Mesendoderm (in vitro differentiated cells): ENCODE results near the gene SLC2A2.
A peak's percentile ranks its signal among the peaks of the same experiment; 100 is the strongest.

Experiments used
- DNase-seq: peaks from one replicate; pipeline ENCODE4 v3.0.0; 2013
- H2AK5ac ChIP-seq: 2 replicates; pipeline ENCODE4 v1.6.1; 2013; ENCODE audit warnings: low read length, inconsistent platforms
- H2BK120ac ChIP-seq: 2 replicates; pipeline ENCODE4 v1.6.1; 2013; ENCODE audit warnings: low read depth, mild to moderate bottlenecking, low read length, moderate library complexity, mixed read lengths
- H2BK15ac ChIP-seq: replicated peaks from 2 replicates; pipeline ENCODE4 v1.6.1; 2013; ENCODE audit warnings: low read depth, mild to moderate bottlenecking, moderate library complexity
- H2BK5ac ChIP-seq: 2 replicates; pipeline ENCODE4 v1.6.1; 2013; ENCODE audit warnings: low read length, inconsistent platforms
- H3K18ac ChIP-seq: 2 replicates; pipeline ENCODE4 v1.6.1; 2013; ENCODE audit warnings: mild to moderate bottlenecking, low read length, mixed read lengths
- H3K23ac ChIP-seq: one replicate; pipeline ENCODE4 v1.6.1; 2013; ENCODE audit warnings: low read length
- H3K27ac ChIP-seq: 2 replicates; pipeline ENCODE4 v1.5.1; 2013; ENCODE audit warnings: low read depth, mild to moderate bottlenecking, inconsistent platforms, low read length, moderate library complexity
- H3K27me3 ChIP-seq: 2 replicates; pipeline ENCODE4 v1.6.1; 2013; ENCODE audit warnings: low read length, control low read depth, mild to moderate bottlenecking, inconsistent platforms; ENCODE audit not compliant: insufficient read depth, poor library complexity
- H3K36me3 ChIP-seq: 2 replicates; pipeline ENCODE4 v1.6.1; 2013; ENCODE audit warnings: low read length, inconsistent platforms; ENCODE audit not compliant: control insufficient read depth, insufficient read depth
- H3K4ac ChIP-seq: one replicate; pipeline ENCODE4 v1.6.1; 2013; ENCODE audit warnings: low read depth, mild to moderate bottlenecking, low read length, moderate library complexity
- H3K4me1 ChIP-seq: 2 replicates; pipeline ENCODE4 v1.6.1; 2013; ENCODE audit warnings: low read depth, low read length, inconsistent platforms; ENCODE audit not compliant: control insufficient read depth
- H3K4me2 ChIP-seq: 2 replicates; pipeline ENCODE4 v1.6.1; 2013; ENCODE audit warnings: low read length
- H3K4me3 ChIP-seq: 2 replicates; pipeline ENCODE4 v1.5.1; 2013; ENCODE audit warnings: mild to moderate bottlenecking, low read length
- H3K56ac ChIP-seq: one replicate; pipeline ENCODE4 v1.6.1; 2013; ENCODE audit warnings: low read length
- H3K79me1 ChIP-seq: 2 replicates; pipeline ENCODE4 v1.6.1; 2013; ENCODE audit warnings: low read length, inconsistent platforms
- H3K79me2 ChIP-seq: 2 replicates; pipeline ENCODE4 v1.6.1; 2013; ENCODE audit warnings: mild to moderate bottlenecking, low read length; ENCODE audit not compliant: control insufficient read depth, insufficient read depth
- H3K9ac ChIP-seq: 2 replicates; pipeline ENCODE4 v1.6.1; 2013; ENCODE audit warnings: low read length, inconsistent platforms
- H4K5ac ChIP-seq: one replicate; pipeline ENCODE4 v1.6.1; 2013; ENCODE audit warnings: low read length
- H4K8ac ChIP-seq: one replicate; pipeline ENCODE4 v1.6.1; 2013; ENCODE audit warnings: low read depth, mild to moderate bottlenecking, control low read depth, low read length, moderate library complexity
- WGBS: extraction: QIAGEN DNeasy Blood & Tissue Kit; methylation state at CpG from one replicate; pipeline ENCODE4 v1.1.7; 2013; ENCODE audit warnings: low lambda C conversion rate, missing lambda C conversion rate; ENCODE audit not compliant: insufficient coverage; ENCODE audit errors: extremely low coverage; 5-methylcytosine and 5-hydroxymethylcytosine counted together

The SLC2A2 gene

DNA sequence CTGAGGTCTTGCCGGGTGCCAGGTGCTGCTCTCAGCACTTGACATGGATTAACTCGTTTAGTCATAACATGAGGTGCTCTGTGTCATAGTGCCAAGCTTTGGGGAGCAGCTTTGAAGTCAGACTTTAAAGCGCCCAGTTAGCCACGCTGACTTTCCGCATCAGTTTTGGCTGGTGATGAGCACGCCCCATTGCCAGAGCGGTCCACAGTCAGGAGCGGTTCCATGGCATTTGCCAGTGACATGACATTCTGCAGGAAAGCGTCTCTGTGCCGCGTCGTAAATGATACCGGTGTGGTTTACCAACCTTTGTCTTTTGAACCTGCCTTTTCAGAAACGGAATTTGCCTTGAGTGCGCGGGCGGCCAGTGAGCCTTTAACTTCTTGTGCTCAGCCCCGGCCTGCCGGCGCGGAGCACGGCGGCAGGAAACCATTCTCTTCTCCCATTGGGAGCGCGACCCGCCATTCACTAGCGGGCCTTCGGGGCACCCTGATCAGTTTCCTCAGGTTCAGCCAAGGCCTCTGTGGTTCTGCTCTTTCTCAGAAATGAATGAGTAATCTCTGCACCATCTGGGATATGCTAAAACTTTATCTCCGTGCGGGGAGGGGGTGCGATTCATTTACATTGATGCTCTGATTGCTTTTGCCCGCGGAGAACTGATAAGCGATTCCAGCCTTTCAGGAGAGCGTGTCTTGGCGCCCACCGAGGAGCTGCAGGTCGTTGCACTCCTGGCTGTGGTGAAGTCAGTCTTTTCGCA lies 1.7 kb upstream of the SLC2A2 start:
- WGBS = no CpG with 5 or more reads among the region's 39 CpGs

DNA sequence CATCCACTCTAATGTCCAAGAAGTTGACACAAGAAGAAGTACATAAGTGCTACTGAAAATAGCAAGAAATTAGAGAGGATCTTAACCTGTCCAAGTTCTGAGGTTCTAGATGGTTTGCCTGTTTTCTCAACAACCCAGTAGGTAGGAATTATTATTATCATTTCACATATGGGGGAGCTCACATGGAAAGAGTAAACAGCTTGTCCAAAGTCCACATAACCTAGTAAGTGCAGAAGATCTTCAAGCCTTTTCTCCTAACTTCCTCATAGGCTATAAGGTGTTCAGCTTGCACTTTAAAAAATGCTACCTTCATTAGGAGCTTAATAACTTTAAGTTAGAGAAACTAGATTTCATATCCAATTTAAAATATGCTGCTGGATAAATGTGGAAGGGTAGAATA lies 3.0 kb downstream of the SLC2A2 start:
- Histone ChIP-seq H3K4me2 (no peak overlapping the region), H3K27me3 (no peaks in the 10 kb centered on the region), H3K4me1 (no peaks in the 10 kb centered on the region), H3K79me1 (no peaks in the 10 kb centered on the region), H2AK5ac (no peak overlapping the region), H3K36me3 (no peaks in the 10 kb centered on the region), H4K8ac (no peak overlapping the region), H2BK15ac (no peak overlapping the region), H3K9ac (no peak overlapping the region), H3K79me2 (no peaks in the 10 kb centered on the region), H3K56ac (no peak overlapping the region), H2BK120ac (no peak overlapping the region), H2BK5ac (no peak overlapping the region), H3K4ac (no peak overlapping the region), H3K18ac (no peak overlapping the region), H3K27ac (no peak overlapping the region), H4K5ac (no peak overlapping the region), H3K23ac (no peak overlapping the region), H3K4me3 (no peak overlapping the region)
- DNase-seq = no peak

More for the DNA sequence above, 1.7 kb upstream of the SLC2A2 start:
- no peak overlapping the region for H3K23ac ChIP-seq
- H2BK5ac ChIP-seq = no peak overlapping the region
- H3K27ac ChIP-seq = no peak overlapping the region
- no peaks in the 10 kb centered on the region for H3K27me3 ChIP-seq
- H3K9ac ChIP-seq = peak overlapping the region; percentile 5
- no peaks in the 10 kb centered on the region for H3K36me3 ChIP-seq
- no peak overlapping the region for H2AK5ac ChIP-seq
- no peaks in the 10 kb centered on the region for H3K79me2 ChIP-seq
- no peak overlapping the region for H2BK120ac ChIP-seq
- no peak overlapping the region for H2BK15ac ChIP-seq
- H4K8ac ChIP-seq = no peak overlapping the region
- H3K4me3 ChIP-seq = no peak overlapping the region
- peak overlapping the region; percentile 38 for H3K56ac ChIP-seq
- H3K4ac ChIP-seq = no peak overlapping the region
- H3K79me1 ChIP-seq = no peaks in the 10 kb centered on the region
- H3K18ac ChIP-seq = no peak overlapping the region
- peak; percentile 97 for DNase-seq
- H3K4me1 ChIP-seq = peaks cover 3% of the 10 kb centered on the region
- H4K5ac ChIP-seq = no peak overlapping the region
- peak overlapping the region; percentile 34 for H3K4me2 ChIP-seq

DNA sequence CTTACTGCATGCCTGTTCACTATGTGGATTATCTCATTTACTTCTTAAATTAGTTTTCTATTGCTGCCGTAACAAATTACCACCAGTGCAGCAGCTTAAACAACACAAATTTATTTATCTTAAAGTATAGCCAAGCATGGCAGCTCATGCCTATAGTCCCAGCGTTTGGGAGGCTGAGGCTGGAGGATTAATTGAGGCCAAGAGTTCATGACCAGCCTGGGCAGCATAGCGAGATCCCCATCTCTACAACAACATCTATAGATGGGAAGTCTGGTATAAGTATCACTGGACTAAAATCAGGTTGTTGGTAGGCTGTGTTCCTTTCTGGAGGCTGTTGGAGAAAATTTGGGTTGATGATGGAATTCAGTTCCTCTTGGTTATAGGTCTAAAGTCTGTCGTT lies 5.1 kb downstream of the SLC2A2 start:
- Histone ChIP-seq H2BK15ac (no peak overlapping the region), H2AK5ac (no peak overlapping the region), H3K27ac (no peak overlapping the region), H3K79me1 (no peaks in the 10 kb centered on the region), H2BK5ac (no peak overlapping the region), H3K4ac (no peak overlapping the region), H3K18ac (no peak overlapping the region), H3K4me1 (no peaks in the 10 kb centered on the region), H2BK120ac (no peak overlapping the region), H3K27me3 (no peaks in the 10 kb centered on the region), H3K36me3 (no peaks in the 10 kb centered on the region), H3K9ac (no peak overlapping the region), H4K8ac (no peak overlapping the region), H3K4me2 (no peak overlapping the region), H3K79me2 (no peaks in the 10 kb centered on the region), H3K4me3 (no peak overlapping the region), H3K23ac (no peak overlapping the region), H3K56ac (no peak overlapping the region), H4K5ac (no peak overlapping the region)
- no CpG with 5 or more reads among the region's 4 CpGs for WGBS
- DNase-seq = no peak

DNA sequence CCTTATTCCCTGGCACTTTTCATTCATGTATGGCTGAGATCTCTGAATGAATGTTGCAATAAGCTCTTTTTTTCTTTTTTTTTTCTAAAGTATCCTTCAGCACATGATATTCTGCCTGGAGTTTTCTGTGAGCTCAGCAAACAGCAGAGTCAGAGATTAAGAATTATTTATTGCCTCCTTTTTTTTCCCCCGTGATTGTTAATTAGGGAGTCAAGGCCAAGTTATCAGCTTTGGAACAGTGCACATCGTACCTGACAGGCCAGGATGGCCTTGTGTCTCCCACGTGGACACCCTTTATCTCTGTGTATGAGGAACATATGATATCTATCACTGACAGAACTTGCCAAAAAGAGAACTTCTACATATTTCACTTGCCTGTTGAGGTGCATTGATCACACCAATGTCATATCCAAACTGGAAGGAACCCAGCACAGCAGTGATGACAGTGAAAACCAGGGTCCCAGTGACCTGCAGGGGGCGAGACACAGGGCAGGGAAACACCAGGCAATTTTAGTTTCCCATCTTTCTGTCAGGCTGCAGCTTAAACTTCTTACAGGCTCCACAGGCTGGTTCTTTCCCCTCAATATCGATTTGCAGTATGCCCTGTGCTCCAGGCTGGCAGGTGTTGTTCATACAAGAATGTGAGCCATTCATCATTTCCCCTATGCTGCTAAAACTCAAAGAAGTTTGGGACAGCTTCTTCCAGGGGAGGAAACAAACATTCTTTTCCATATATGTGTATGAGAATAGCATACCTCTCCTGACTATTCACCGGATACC lies 8.2 kb downstream of the SLC2A2 start:
- no CpG with 5 or more reads among the region's 6 CpGs for WGBS
- no peak overlapping the region for H3K27ac ChIP-seq

DNA sequence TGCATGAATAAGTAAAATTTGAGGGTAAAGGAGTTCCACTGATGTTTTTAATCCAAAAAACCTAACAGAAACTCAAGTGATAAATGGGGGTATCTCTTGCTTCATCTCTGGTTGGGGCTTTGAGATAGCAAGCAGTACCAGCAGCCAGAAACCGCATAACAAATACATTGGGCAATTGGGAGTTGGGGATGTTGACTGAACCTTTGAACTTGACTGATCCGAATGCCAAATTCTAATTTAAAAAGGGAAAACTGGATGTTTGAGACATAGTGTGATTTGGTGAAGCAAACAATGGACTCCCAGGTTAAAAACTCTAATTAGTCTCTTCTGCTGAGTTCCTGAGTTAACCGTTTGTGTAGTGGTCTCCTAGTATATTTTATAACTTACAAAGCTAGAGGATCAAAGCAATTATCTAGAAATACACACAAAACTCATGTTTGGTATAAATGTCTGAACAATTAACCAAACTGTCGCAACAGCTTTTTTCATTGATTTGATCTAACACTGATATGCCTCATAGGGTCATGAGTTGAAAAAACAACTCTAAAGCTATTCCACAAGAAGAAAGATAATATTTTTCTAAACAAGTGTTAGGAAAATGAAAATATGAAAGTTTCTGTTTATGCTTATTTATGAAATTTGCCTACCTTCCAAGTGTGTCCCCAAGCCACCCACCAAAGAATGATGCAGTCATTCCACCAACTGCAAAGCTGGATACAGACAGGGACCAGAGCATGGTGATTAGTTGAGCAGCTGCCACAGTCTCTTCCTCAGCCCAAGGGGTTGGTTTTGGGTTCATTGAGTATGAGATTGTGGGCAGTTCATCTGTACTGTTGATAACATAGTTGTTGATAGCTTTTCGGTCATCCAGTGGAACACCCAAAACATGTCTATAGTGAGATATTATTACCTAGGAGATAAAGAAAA lies 12.4 kb downstream of the SLC2A2 start:
- Histone ChIP-seq H4K8ac (no peak overlapping the region), H3K79me2 (no peaks in the 10 kb centered on the region), H3K36me3 (no peaks in the 10 kb centered on the region), H3K4me3 (no peak overlapping the region), H3K27me3 (no peaks in the 10 kb centered on the region), H3K4ac (no peak overlapping the region), H3K23ac (no peak overlapping the region), H3K27ac (no peak overlapping the region), H3K9ac (no peak overlapping the region), H3K4me2 (no peak overlapping the region), H2BK15ac (no peak overlapping the region), H2BK120ac (no peak overlapping the region), H2AK5ac (no peak overlapping the region), H3K56ac (no peak overlapping the region), H4K5ac (no peak overlapping the region), H3K18ac (no peak overlapping the region), H3K4me1 (no peaks in the 10 kb centered on the region), H3K79me1 (no peaks in the 10 kb centered on the region), H2BK5ac (no peak overlapping the region)
- DNase-seq = no peak
- WGBS = no CpG with 5 or more reads among the region's 5 CpGs

More for the DNA sequence above, 8.2 kb downstream of the SLC2A2 start:
- Histone ChIP-seq H2BK15ac (no peak overlapping the region), H3K27me3 (no peaks in the 10 kb centered on the region), H3K18ac (no peak overlapping the region), H2BK5ac (no peak overlapping the region), H3K23ac (no peak overlapping the region), H4K8ac (no peak overlapping the region), H3K36me3 (no peaks in the 10 kb centered on the region), H3K4ac (no peak overlapping the region), H3K79me2 (no peaks in the 10 kb centered on the region), H2AK5ac (no peak overlapping the region), H3K4me3 (no peak overlapping the region), H2BK120ac (no peak overlapping the region), H3K79me1 (no peaks in the 10 kb centered on the region), H3K56ac (no peak overlapping the region), H3K9ac (no peak overlapping the region), H3K4me2 (no peak overlapping the region), H3K4me1 (no peaks in the 10 kb centered on the region), H4K5ac (no peak overlapping the region)
- peak; percentile 32 for DNase-seq
